GM18502 (cell line): Measurements from ENCODE around the gene SLC31A1.
A peak's percentile ranks its signal among the peaks of the same experiment; 100 is the strongest.

Experiments
- ATAC-seq: cut with Tn5 transposase; IDR thresholded peaks from one replicate; pipeline ENCODE4 v1.9.1; 2021; ENCODE audit warnings: mild to moderate bottlenecking; ENCODE audit not compliant: unreplicated experiment, poor library complexity

Gene SLC31A1

GRCh38 chr9:113221003-113221799, at the start of gene SLC31A1, which contains the start of gene FKBP15:
TSS of gene SLC31A1 (plus strand) at chr9:113221544. CDS start at chr9:113256149, 34,605 bp downstream.
TSS of gene FKBP15 (minus strand) at chr9:113221277. CDS start at chr9:113221243, 34 bp downstream.
- ATAC-seq, result peak; percentile 89

DNA sequence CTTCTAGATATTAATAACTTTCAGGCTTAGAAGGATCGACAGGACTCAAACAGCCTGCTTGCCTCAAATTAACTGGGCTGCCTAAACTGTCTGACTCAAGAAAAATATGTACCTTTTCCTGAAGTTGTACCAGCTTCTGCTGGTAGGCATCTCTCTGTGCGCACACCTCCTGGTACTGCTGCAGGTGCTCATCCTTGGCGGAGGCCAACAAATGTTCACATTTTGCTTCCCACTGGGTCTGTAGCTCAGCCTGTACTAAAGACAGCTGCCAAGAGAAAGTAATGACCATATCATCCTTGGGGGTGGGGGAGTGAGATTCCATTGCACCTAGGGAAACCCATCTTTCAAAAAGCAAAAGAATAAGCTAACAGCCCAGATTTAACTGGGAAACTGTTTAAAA, 48.0 kb upstream of the SLC31A1 start:
- ATAC-seq, result no peak

- no peak for ATAC-seq
These were observed 44.5 kb upstream of the SLC31A1 start for GRCh38 chr9:113176803-113177202.

DNA sequence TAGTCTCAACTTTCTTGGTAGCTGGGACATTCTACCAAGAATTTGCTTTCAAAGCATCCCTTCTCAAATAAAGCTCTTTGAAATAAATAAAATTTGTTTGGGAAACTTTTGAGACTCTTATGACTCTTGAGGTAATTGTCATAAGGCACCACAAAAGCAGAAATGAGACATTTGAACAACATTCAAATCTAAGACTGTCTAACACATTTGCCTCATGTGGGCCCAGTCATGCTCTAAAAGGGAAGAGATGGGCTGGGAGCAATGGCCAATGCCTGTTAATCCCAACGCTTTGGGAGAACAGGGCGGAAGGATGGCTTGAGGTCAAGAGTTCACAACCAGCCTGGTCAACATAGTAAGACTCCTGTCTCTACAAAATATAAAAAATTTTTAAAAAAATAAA, 44.1 kb upstream of the SLC31A1 start:
- no peak for ATAC-seq

DNA sequence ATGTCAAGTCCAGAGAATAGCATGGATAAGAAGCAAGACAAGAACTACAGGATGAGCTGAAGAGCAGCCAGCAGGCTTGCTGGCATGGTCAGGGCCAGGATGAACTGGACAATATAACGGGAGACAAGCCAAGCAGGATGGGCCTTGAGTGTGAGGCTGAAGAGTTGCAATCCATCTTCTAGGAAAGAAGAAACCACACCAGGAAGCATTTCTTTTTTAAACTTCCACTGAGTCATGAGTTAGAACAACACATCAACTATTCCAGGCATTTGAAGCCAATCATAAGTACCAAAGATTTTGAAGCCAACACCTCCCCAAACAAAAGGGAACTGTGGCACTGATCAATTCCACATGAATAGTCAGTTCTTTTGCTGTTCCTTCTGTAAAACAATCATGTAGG, 43.3 kb upstream of the SLC31A1 start:
- no peak for ATAC-seq

- no peak for ATAC-seq
These were observed 41.5 kb upstream of the SLC31A1 start for GRCh38 chr9:113179839-113180238.

GRCh38 chr9:113181165-113181564, 40.2 kb upstream of the SLC31A1 start:
- no peak for ATAC-seq

DNA sequence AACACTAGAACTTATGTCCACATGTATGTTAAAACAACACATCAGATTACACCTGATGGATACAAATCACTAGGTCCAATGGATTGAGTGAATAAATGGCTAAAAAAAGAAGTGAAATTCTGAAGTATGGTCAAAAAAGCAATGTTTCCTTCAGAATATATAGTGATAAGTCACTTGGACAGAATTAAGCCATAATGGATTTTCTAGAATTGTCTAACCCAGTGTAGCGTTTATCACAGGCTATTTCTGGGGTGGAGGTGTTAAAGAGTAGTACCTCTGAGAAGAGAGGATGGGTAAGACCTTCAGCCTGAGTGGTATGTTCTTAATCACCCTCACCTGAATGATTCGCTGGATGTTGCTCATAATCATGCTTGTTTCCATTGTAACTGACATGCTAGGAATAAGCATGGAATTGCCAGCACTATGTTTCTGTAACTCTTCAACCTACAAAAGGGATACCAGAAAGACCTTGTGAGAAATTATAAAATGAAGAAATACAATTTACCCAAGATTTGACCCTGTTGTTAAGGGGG, 37.3 kb upstream of the SLC31A1 start:
- no peak for ATAC-seq

DNA sequence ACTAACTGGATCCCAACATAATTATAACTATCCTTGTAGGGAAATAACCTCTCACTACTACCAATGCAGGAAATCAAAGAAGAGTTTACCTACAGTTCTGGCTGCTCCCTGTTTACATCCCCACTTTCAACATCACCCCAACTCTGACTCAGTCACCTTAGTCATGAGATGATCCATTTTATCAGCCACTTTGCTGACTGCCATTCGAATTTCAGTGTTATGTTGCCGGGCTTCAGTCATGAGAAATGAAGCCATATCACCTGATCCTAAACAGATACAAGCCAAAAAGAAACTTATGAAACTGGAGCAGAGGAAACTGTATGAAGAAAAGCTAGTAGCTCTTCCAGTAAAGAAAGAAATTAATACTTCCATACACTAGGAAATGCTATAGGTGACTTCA, 36.8 kb upstream of the SLC31A1 start:
- no peak for ATAC-seq

GRCh38 chr9:113185271-113185670, 36.1 kb upstream of the SLC31A1 start:
- ATAC-seq, result no peak

- ATAC-seq, result no peak
These were observed 35.1 kb upstream of the SLC31A1 start for GRCh38 chr9:113186137-113186755.

- no peak for ATAC-seq
These were observed 33.3 kb upstream of the SLC31A1 start for GRCh38 chr9:113187929-113188595.

DNA sequence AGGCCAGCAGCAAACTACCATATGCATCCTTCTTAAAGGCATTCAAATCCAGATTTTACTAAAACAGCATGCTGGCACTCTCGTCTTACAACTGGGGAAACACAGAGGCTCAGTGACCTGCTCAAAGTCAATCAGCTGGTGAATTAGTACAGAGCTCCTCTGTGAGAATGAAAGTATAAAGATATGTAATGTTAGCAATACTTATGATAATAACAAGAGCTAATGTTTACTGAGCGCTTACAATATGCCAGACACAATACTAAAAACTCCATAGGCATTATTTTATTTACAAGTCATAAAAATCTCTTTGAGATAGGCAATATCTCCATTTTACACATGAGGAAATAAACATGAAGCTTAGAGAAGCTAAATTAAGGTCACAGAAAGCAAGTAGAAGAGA, 28.9 kb upstream of the SLC31A1 start:
- ATAC-seq, result no peak

- ATAC-seq, result no peak
These were observed 21.5 kb upstream of the SLC31A1 start for GRCh38 chr9:113199683-113200329.

DNA sequence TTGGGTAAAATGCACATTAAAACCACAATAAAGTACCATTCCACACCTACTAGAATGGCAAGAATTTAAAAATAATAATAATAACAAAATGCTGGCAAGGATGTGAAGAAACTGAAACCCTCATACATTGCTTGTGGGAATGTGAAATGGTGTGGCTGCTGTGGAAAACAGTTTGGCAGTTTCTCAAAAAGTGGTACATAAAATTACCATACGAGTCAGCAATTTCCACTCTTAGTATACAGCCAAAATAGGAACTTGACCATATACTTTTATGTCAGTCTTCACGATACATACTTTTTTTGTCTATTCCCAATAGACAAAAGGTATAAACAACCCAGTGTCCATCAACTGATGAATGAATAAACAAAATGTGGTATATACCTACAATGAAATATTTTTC, 15.9 kb upstream of the SLC31A1 start:
- no peak for ATAC-seq

DNA sequence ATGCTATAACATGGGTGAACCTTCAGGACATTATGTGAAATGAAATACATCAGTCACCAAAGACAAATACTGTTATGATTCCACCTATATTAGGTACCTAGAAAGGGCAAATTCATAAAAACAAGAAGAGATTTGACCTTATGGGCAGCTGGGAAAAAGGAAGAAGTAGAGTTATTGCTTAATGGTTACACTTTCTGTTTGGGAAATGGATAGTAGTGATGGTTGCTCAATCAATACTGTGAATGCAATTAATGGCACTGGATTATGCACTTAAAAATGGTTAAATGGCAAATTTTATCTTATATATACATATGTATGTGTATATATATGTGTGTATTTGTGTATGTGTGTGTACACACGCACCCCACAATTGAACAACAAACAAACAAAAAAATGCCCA, 15.5 kb upstream of the SLC31A1 start:
- ATAC-seq, result no peak

GRCh38 chr9:113210815-113211214, 10.5 kb upstream of the SLC31A1 start:
- ATAC-seq, result no peak

- ATAC-seq, result no peak
These were observed 6.2 kb upstream of the SLC31A1 start for GRCh38 chr9:113215132-113215531.

DNA sequence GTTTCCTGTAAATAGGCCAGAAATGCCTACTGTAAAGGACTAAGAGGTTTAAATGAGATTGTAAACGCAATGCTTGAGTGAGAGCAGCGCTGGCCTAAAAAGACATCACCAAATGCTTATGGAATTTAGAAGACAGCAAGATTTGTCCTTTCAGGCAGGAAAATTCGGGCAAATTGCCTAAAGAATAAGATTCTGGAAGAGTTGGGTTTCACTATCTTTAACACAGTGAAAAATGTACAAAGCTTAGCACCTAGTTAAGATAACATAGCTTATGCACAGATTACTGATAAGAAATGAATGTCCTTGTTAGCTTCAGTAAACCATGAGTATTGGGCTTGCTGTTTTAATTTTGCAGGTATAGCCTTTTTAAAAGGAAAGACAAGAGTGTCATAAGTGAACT, 4.9 kb upstream of the SLC31A1 start:
- no peak for ATAC-seq

DNA sequence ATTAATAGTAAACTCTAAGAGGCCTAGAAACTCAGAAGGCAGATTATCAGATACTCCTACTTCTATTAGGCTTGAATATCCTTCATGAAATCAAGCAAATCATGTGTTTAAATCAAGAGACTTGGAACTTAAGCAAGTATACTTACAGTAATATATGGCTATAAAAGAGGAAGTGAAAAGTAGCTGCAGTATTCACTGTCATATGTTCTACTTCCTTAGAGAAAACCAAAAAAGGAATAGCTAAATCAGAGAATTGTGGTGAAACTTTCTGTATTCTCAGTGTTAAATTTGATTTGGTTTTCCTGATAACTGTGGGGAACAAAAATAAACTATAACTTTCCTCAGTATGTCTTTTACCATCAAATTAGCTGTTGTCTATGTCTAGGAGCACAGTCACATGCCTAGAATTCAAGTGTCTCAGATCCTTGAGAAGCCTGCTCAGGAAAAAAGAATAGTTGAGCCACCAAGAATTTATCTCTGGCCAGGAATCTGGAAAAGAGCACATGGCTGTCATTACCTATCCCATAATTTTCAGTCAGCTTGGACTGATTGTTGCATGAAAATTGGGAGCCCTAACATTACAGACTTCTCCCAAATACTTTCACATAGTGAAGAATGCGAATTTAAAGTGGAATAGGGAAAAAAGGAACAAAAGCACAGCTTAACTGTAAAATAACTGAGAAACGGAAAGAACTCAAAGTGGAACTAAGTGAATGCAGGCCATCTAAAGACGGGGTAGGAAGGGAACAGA, 2.0 kb upstream of the SLC31A1 start:
- ATAC-seq, result peak; percentile 38
